Neutrophil (primary cell): ENCODE measurements around the gene CNTNAP5.

Source experiments
- H3K27ac ChIP-seq: fragments of 200-600 bp; sonication (generic); 2 replicates; pipeline ENCODE4 v1.5.1; 2016; ENCODE audit warnings: mild to moderate bottlenecking, moderate library complexity
- H3K27me3 ChIP-seq: fragments of 200-600 bp; sonication (generic); 2 replicates; pipeline ENCODE4 v1.6.0; 2016; ENCODE audit warnings: mild to moderate bottlenecking
- H3K36me3 ChIP-seq: fragments of 200-600 bp; sonication (generic); 2 replicates; pipeline ENCODE4 v1.5.1; 2017
- H3K4me1 ChIP-seq, 2 experiments: fragments of 200-600 bp in 1 of 2; sonication (generic) in 1 of 2; 1 replicate in 1 of 2; 2 replicates in 1 of 2; pipeline versions ENCODE4 v1.5.1 to v1.6.1; 2013 to 2016; ENCODE audit warnings: low read depth in 1 of 2, low read length in 1 of 2, mild to moderate bottlenecking in 1 of 2, moderate library complexity in 1 of 2; ENCODE audit not compliant: control insufficient read depth in 1 of 2, insufficient read depth in 1 of 2
- H3K4me3 ChIP-seq, 2 experiments: fragments of 200-600 bp in 1 of 2; sonication (generic) in 1 of 2; 1 replicate in 1 of 2; 2 replicates in 1 of 2; pipeline ENCODE4 v1.5.1; 2013 to 2016; ENCODE audit warnings: low read depth in 1 of 2, low read length in 1 of 2, mild to moderate bottlenecking in 1 of 2, moderate library complexity in 1 of 2
- H3K9me3 ChIP-seq: fragments of 200-600 bp; sonication (generic); 2 replicates; pipeline ENCODE4 v1.5.1; 2016
- CTCF ChIP-seq: fragments of 200-600 bp; sonication (generic); IDR thresholded peaks from 2 replicates; pipeline ENCODE4 v1.5.1; 2016; ENCODE audit warnings: antibody characterized with exemption

The CNTNAP5 gene

DNA sequence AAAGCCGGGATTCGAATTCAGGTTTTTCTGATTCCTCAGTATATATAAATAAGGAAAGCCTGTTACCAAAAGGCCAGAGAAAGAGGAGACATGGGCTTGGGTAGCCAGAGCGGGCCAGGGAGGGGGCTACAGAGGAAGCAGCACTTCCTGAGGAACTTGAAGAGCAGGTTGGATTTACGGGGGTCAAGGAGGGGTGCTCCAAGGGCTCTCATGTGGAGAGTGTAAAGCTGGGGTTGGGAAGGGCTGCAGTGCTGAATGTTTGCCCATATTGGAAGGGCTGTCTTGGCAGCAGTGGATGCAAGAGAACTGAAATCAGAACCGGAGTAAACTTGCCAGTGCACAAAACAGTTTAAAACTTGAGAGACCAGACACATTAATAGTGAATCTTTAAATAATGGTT, 511.5 kb downstream of the CNTNAP5 start:
- TF ChIP-seq CTCF = no peak
- Histone ChIP-seq H3K27ac (no peak overlapping the region), H3K9me3 (no peaks in the 10 kb centered on the region), H3K27me3 (no peaks in the 10 kb centered on the region), H3K4me1 (no peaks in the 10 kb centered on the region), H3K36me3 (no peaks in the 10 kb centered on the region), H3K4me3 (no peak overlapping the region)

- TF ChIP-seq CTCF = no peak
- H3K36me3 ChIP-seq = no peaks in the 10 kb centered on the region
- no peaks in the 10 kb centered on the region for H3K9me3 ChIP-seq
- no peaks in the 10 kb centered on the region for H3K4me1 ChIP-seq
- no peaks in the 10 kb centered on the region for H3K27me3 ChIP-seq
- no peak overlapping the region for H3K27ac ChIP-seq
- H3K4me3 ChIP-seq = no peak overlapping the region
Measured at GRCh38 chr2:124538549-124538948, 513.5 kb downstream of the CNTNAP5 start.

- no peaks in the 10 kb centered on the region for H3K9me3 ChIP-seq
- H3K4me1 ChIP-seq = no peaks in the 10 kb centered on the region
- no peak for TF ChIP-seq CTCF
- no peaks in the 10 kb centered on the region for H3K36me3 ChIP-seq
- no peak overlapping the region for H3K27ac ChIP-seq
- H3K4me3 ChIP-seq = no peak overlapping the region
- no peaks in the 10 kb centered on the region for H3K27me3 ChIP-seq
Measured at GRCh38 chr2:124540805-124541204, 515.7 kb downstream of the CNTNAP5 start.

DNA sequence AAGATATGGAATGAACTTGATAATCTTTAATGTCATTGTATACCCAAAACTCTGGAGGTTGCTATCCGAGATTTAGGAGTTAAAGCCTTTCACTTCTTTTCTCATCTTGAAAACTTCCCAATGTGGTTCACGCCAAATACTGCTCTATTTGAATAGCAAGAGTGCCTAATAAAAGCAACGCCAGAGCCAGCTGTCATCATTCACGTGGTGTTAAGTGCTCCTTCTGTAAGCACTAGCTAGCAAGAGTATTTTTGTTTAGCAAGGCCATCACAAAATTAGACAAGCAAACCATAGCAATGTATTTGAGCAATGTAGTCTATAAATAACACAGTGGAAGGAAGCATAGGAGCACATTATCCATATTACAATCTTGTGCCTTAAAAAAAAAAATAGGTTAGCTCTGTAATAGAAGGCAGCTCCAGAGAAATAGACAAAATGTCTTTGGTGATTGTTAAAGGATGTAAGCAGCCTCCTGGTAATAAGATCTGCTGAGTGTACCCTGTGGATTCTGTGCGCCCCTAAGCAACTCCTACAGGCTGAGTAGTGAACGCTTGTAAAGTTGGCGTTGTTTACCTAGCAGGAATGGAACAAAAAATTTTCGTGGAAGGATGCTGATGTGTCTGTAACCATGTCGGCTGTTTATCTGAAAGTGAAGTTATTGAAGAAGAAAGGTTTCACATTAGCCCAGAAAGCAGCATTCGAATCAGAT, 518.0 kb downstream of the CNTNAP5 start:
- H3K27me3 ChIP-seq = no peaks in the 10 kb centered on the region
- no peak overlapping the region for H3K4me3 ChIP-seq
- H3K9me3 ChIP-seq = no peaks in the 10 kb centered on the region
- no peak overlapping the region for H3K27ac ChIP-seq
- H3K4me1 ChIP-seq = no peaks in the 10 kb centered on the region
- H3K36me3 ChIP-seq = no peaks in the 10 kb centered on the region
- TF ChIP-seq CTCF = no peak

DNA sequence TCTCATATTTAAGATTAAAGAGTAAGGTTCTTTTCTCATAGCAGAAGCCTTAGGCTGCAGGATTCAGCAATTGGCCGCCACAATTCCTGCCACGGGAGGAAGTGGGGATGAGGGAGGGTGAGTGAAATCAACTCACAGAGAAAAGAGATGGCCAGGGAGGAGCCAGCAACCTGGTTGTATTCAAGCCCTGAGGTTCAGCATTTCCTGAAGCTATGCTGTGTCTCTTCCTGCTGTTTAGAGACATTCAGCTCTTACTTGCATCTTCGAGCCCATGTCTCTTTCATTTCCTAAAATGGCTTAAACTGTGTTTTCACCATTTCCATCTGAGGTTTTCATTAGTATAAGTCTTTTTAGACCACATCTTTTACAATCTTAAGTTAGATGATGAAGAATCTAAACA, 522.6 kb downstream of the CNTNAP5 start:
- TF ChIP-seq CTCF = no peak
- H3K4me1 ChIP-seq = no peaks in the 10 kb centered on the region
- no peak overlapping the region for H3K27ac ChIP-seq
- no peak overlapping the region for H3K4me3 ChIP-seq
- H3K27me3 ChIP-seq = no peaks in the 10 kb centered on the region
- no peaks in the 10 kb centered on the region for H3K9me3 ChIP-seq
- H3K36me3 ChIP-seq = no peaks in the 10 kb centered on the region
